ENCODE measurements around the gene POU3F1. TPM values are rescaled to one million over a fixed set of nuclear protein-coding genes. Genes with fewer than 3 reads are reported as not detected.

POU3F1 gene
- total RNA-seq, 1 donor: under 0.01 TPM

GRCh38 chr1:38064197-38064903, 17.8 kb upstream of the POU3F1 start:
- DNase-seq (ENCODE audit: insufficient read length, low spot score, missing footprints): peak; percentile 97
- H3K4me3 ChIP-seq (ENCODE audit: insufficient read depth, low read length): peak overlapping the region; percentile 12
- peak overlapping the region; percentile 10 for H3K27ac ChIP-seq (ENCODE audit: low read depth, low read length)
- H3K4me2 ChIP-seq (ENCODE audit: insufficient read depth, low read length): peak overlapping the region; percentile 60
- H3K4me1 ChIP-seq (ENCODE audit: insufficient read depth, low read length): peaks cover 10% of the 10 kb centered on the region
- no peaks in the 10 kb centered on the region for H3K36me3 ChIP-seq (ENCODE audit: insufficient read depth, low read length)
- peaks cover 11% of the 10 kb centered on the region for H3K27me3 ChIP-seq (ENCODE audit: insufficient read depth, low read length)
- no peak for TF ChIP-seq CTCF (IDR thresholded peaks at IDR 0.05; ENCODE audit: extremely low read depth, low read depth, low read length)
- H4K20me1 ChIP-seq (ENCODE audit: insufficient read depth, low read length): no peaks in the 10 kb centered on the region
- no peaks in the 10 kb centered on the region for H3K9me3 ChIP-seq (ENCODE audit: low read depth, low read length)
- peak overlapping the region; percentile 85 for H2AFZ ChIP-seq (ENCODE audit: low read length)
- H3K79me2 ChIP-seq (ENCODE audit: insufficient read depth, low read length): no peaks in the 10 kb centered on the region

GRCh38 chr1:38063616-38064015, 17.0 kb upstream of the POU3F1 start:
- peaks cover 10% of the 10 kb centered on the region for H3K4me1 ChIP-seq (ENCODE audit: insufficient read depth, low read length)
- H3K4me2 ChIP-seq (ENCODE audit: insufficient read depth, low read length): peak overlapping the region; percentile 60
- no peaks in the 10 kb centered on the region for H3K36me3 ChIP-seq (ENCODE audit: insufficient read depth, low read length)
- DNase-seq (ENCODE audit: insufficient read length, low spot score, missing footprints): no peak
- H3K27ac ChIP-seq (ENCODE audit: low read depth, low read length): no peak overlapping the region
- H3K79me2 ChIP-seq (ENCODE audit: insufficient read depth, low read length): no peaks in the 10 kb centered on the region
- no peaks in the 10 kb centered on the region for H3K9me3 ChIP-seq (ENCODE audit: low read depth, low read length)
- H4K20me1 ChIP-seq (ENCODE audit: insufficient read depth, low read length): no peaks in the 10 kb centered on the region
- H3K27me3 ChIP-seq (ENCODE audit: insufficient read depth, low read length): peaks cover 10% of the 10 kb centered on the region
- TF ChIP-seq CTCF (IDR thresholded peaks at IDR 0.05; ENCODE audit: extremely low read depth, low read depth, low read length): no peak
- H3K4me3 ChIP-seq (ENCODE audit: insufficient read depth, low read length): no peak overlapping the region
- H2AFZ ChIP-seq (ENCODE audit: low read length): no peak overlapping the region

GRCh38 chr1:38062361-38063288, 16.0 kb upstream of the POU3F1 start:
- H3K27me3 ChIP-seq (ENCODE audit: insufficient read depth, low read length): peaks cover 1% of the 10 kb centered on the region
- no peak overlapping the region for H3K27ac ChIP-seq (ENCODE audit: low read depth, low read length)
- no peaks in the 10 kb centered on the region for H3K36me3 ChIP-seq (ENCODE audit: insufficient read depth, low read length)
- no peak overlapping the region for H3K4me2 ChIP-seq (ENCODE audit: insufficient read depth, low read length)
- H4K20me1 ChIP-seq (ENCODE audit: insufficient read depth, low read length): no peaks in the 10 kb centered on the region
- H2AFZ ChIP-seq (ENCODE audit: low read length): no peak overlapping the region
- no peak overlapping the region for H3K4me3 ChIP-seq (ENCODE audit: insufficient read depth, low read length)
- peaks cover 10% of the 10 kb centered on the region for H3K4me1 ChIP-seq (ENCODE audit: insufficient read depth, low read length)
- no peak for TF ChIP-seq CTCF (IDR thresholded peaks at IDR 0.05; ENCODE audit: extremely low read depth, low read depth, low read length)
- peak; percentile 14 for DNase-seq (ENCODE audit: insufficient read length, low spot score, missing footprints)
- H3K9me3 ChIP-seq (ENCODE audit: low read depth, low read length): no peaks in the 10 kb centered on the region
- no peaks in the 10 kb centered on the region for H3K79me2 ChIP-seq (ENCODE audit: insufficient read depth, low read length)

- Histone ChIP-seq H2AFZ (ENCODE audit: low read length) (no peak overlapping the region), H3K27ac (ENCODE audit: low read depth, low read length) (no peak overlapping the region), H3K27me3 (ENCODE audit: insufficient read depth, low read length) (no peaks in the 10 kb centered on the region), H3K36me3 (ENCODE audit: insufficient read depth, low read length) (no peaks in the 10 kb centered on the region), H3K4me3 (ENCODE audit: insufficient read depth, low read length) (no peak overlapping the region), H3K4me1 (ENCODE audit: insufficient read depth, low read length) (peaks cover 10% of the 10 kb centered on the region), H4K20me1 (ENCODE audit: insufficient read depth, low read length) (no peaks in the 10 kb centered on the region), H3K79me2 (ENCODE audit: insufficient read depth, low read length) (no peaks in the 10 kb centered on the region), H3K4me2 (ENCODE audit: insufficient read depth, low read length) (no peak overlapping the region), H3K9me3 (ENCODE audit: low read depth, low read length) (no peaks in the 10 kb centered on the region)
- peak; percentile 35 for DNase-seq (ENCODE audit: insufficient read length, low spot score, missing footprints)
- no peak for TF ChIP-seq CTCF (IDR thresholded peaks at IDR 0.05; ENCODE audit: extremely low read depth, low read depth, low read length)
Measured at GRCh38 chr1:38061883-38062328, 15.3 kb upstream of the POU3F1 start.

All from osteoblast (primary cell).